BLaER1 (cell line): Measurements from ENCODE around the gene FAU.

Experiments used
- H3K27ac ChIP-seq: shearing (Covaris generic); formaldehyde crosslinking; 2 replicates; pipeline ENCODE4 v1.8.1; 2022
- H3K27me3 ChIP-seq: shearing (Covaris generic); formaldehyde crosslinking; 2 replicates; pipeline ENCODE4 v1.8.1; 2022
- H3K36me3 ChIP-seq: shearing (Covaris generic); formaldehyde crosslinking; 2 replicates; pipeline ENCODE4 v1.8.1; 2022
- H3K4me1 ChIP-seq: shearing (Covaris generic); formaldehyde crosslinking; 2 replicates; pipeline ENCODE4 v1.8.1; 2022
- H3K4me2 ChIP-seq: shearing (Covaris generic); formaldehyde crosslinking; 2 replicates; pipeline ENCODE4 v1.8.1; 2022
- H3K4me3 ChIP-seq: shearing (Covaris generic); formaldehyde crosslinking; 2 replicates; pipeline ENCODE4 v1.8.1; 2022
- H3K9ac ChIP-seq: shearing (Covaris generic); formaldehyde crosslinking; 2 replicates; pipeline ENCODE4 v1.8.1; 2022
- H3K9me3 ChIP-seq: shearing (Covaris generic); formaldehyde crosslinking; 2 replicates; pipeline ENCODE4 v1.8.1; 2022
- H4K20me1 ChIP-seq: shearing (Covaris generic); formaldehyde crosslinking; 2 replicates; pipeline ENCODE4 v1.8.1; 2022
- Cebpa-rat ChIP-seq: shearing (Covaris generic); IDR thresholded peaks from 2 replicates; pipeline ENCODE4 v1.8.1; 2022

Gene FAU

GRCh38 chr11:65121865-65122696, at the start of gene FAU, which contains the start of gene MRPL49:
Gene FAU (minus strand): TSS chr11:65122134. CDS start chr11:65121813, 321 bp downstream.
Gene MRPL49 (plus strand): TSS chr11:65122321. CDS start chr11:65122347, 26 bp downstream.
- TF ChIP-seq Cebpa-rat: no peak
- H3K36me3 ChIP-seq: peaks cover 66% of the 10 kb centered on the region

GRCh38 chr11:65170058-65170534, 48.2 kb upstream of the FAU start, which contains the start of gene SPDYC:
Gene SPDYC (plus strand): TSS chr11:65170233. CDS start chr11:65171358, 1,125 bp downstream.
- H3K27me3 ChIP-seq: no peaks in the 10 kb centered on the region
- peaks cover 25% of the 10 kb centered on the region; the same call in 1 of the 2 replicates for H3K4me1 ChIP-seq
- no peaks in the 10 kb centered on the region for H3K36me3 ChIP-seq
- peak within 1 kb of the TSS; percentile 12; the same call in 1 of the 2 replicates for H3K9ac ChIP-seq
- no peaks in the 10 kb centered on the region for H3K9me3 ChIP-seq
- no peak within 1 kb of the TSS for H3K4me3 ChIP-seq
- H3K4me2 ChIP-seq: peak within 1 kb of the TSS; percentile 33; the same call in 1 of the 2 replicates
- no peaks in the 10 kb centered on the region for H4K20me1 ChIP-seq
- H3K27ac ChIP-seq: peak within 1 kb of the TSS; percentile 55
- TF ChIP-seq Cebpa-rat: no peak

More at GRCh38 chr11:65121865-65122696, at the start of gene FAU, which contains the start of gene MRPL49:
- Histone ChIP-seq H3K9ac (peak within 1 kb of the TSS; percentile 97), H3K4me1 (peaks cover 57% of the 10 kb centered on the region), H3K4me2 (peak within 1 kb of the TSS; percentile 89), H3K9me3 (no peaks in the 10 kb centered on the region), H3K27me3 (no peaks in the 10 kb centered on the region), H3K4me3 (peak within 1 kb of the TSS; percentile 91), H3K27ac (peak within 1 kb of the TSS; percentile 94), H4K20me1 (peaks cover 46% of the 10 kb centered on the region)

GRCh38 chr11:65169164-65169641, 47.3 kb upstream of the FAU start:
- Histone ChIP-seq H3K27ac (peak overlapping the region; percentile 55), H3K4me2 (no peak overlapping the region), H3K4me3 (no peak overlapping the region), H3K36me3 (no peaks in the 10 kb centered on the region), H3K4me1 (peaks cover 25% of the 10 kb centered on the region; the same call in 1 of the 2 replicates), H4K20me1 (no peaks in the 10 kb centered on the region), H3K9me3 (no peaks in the 10 kb centered on the region), H3K9ac (peak overlapping the region; percentile 12; the same call in 1 of the 2 replicates), H3K27me3 (no peaks in the 10 kb centered on the region)
- TF ChIP-seq Cebpa-rat: no peak

- Histone ChIP-seq H3K9me3 (no peaks in the 10 kb centered on the region), H3K4me3 (no peak overlapping the region), H3K27ac (no peak overlapping the region), H3K4me2 (no peak overlapping the region), H3K36me3 (no peaks in the 10 kb centered on the region), H4K20me1 (no peaks in the 10 kb centered on the region), H3K9ac (no peak overlapping the region), H3K27me3 (no peaks in the 10 kb centered on the region), H3K4me1 (peaks cover 25% of the 10 kb centered on the region; the same call in 1 of the 2 replicates)
- no peak for TF ChIP-seq Cebpa-rat
These were observed 45.7 kb upstream of the FAU start for GRCh38 chr11:65167656-65168055.

GRCh38 chr11:65166893-65167292, 45.0 kb upstream of the FAU start:
- Histone ChIP-seq H4K20me1 (no peaks in the 10 kb centered on the region), H3K9ac (no peak overlapping the region), H3K9me3 (no peaks in the 10 kb centered on the region), H3K4me3 (no peak overlapping the region), H3K27ac (no peak overlapping the region), H3K36me3 (no peaks in the 10 kb centered on the region), H3K27me3 (no peaks in the 10 kb centered on the region), H3K4me1 (peaks cover 25% of the 10 kb centered on the region; the same call in 1 of the 2 replicates), H3K4me2 (no peak overlapping the region)
- TF ChIP-seq Cebpa-rat: no peak

- H3K27me3 ChIP-seq: no peaks in the 10 kb centered on the region
- H3K4me1 ChIP-seq: peaks cover 17% of the 10 kb centered on the region; the same call in 1 of the 2 replicates
- H3K4me3 ChIP-seq: no peak overlapping the region
- H3K4me2 ChIP-seq: no peak overlapping the region
- TF ChIP-seq Cebpa-rat: no peak
- H3K9ac ChIP-seq: no peak overlapping the region
- H3K27ac ChIP-seq: no peak overlapping the region
- no peaks in the 10 kb centered on the region for H4K20me1 ChIP-seq
- no peaks in the 10 kb centered on the region for H3K9me3 ChIP-seq
- no peaks in the 10 kb centered on the region for H3K36me3 ChIP-seq
These were observed 43.7 kb upstream of the FAU start for GRCh38 chr11:65165410-65166317.

GRCh38 chr11:65163684-65164083, 41.8 kb upstream of the FAU start:
- Histone ChIP-seq H3K4me1 (no peaks in the 10 kb centered on the region), H3K9ac (no peak overlapping the region), H3K27ac (no peak overlapping the region), H3K4me3 (no peak overlapping the region), H3K36me3 (no peaks in the 10 kb centered on the region), H3K4me2 (no peak overlapping the region), H4K20me1 (no peaks in the 10 kb centered on the region), H3K27me3 (no peaks in the 10 kb centered on the region), H3K9me3 (no peaks in the 10 kb centered on the region)
- no peak for TF ChIP-seq Cebpa-rat

GRCh38 chr11:65160643-65161042, 38.7 kb upstream of the FAU start:
- no peak overlapping the region for H3K27ac ChIP-seq
- H3K27me3 ChIP-seq: no peaks in the 10 kb centered on the region
- no peak overlapping the region for H3K4me2 ChIP-seq
- no peak overlapping the region for H3K4me3 ChIP-seq
- no peak overlapping the region for H3K9ac ChIP-seq
- H4K20me1 ChIP-seq: no peaks in the 10 kb centered on the region
- no peak for TF ChIP-seq Cebpa-rat
- no peaks in the 10 kb centered on the region for H3K4me1 ChIP-seq
- no peaks in the 10 kb centered on the region for H3K9me3 ChIP-seq
- no peaks in the 10 kb centered on the region for H3K36me3 ChIP-seq

GRCh38 chr11:65159012-65159411, 37.1 kb upstream of the FAU start:
- TF ChIP-seq Cebpa-rat: no peak
- Histone ChIP-seq H3K9ac (no peak overlapping the region), H3K36me3 (no peaks in the 10 kb centered on the region), H4K20me1 (no peaks in the 10 kb centered on the region), H3K27ac (no peak overlapping the region), H3K9me3 (no peaks in the 10 kb centered on the region), H3K4me1 (no peaks in the 10 kb centered on the region), H3K4me3 (no peak overlapping the region), H3K4me2 (no peak overlapping the region), H3K27me3 (no peaks in the 10 kb centered on the region)
